ENCODE measurements around the gene MOB2. TPM values are rescaled to one million over a fixed set of nuclear protein-coding genes. Genes with fewer than 3 reads are reported as not detected.
A peak's percentile ranks its signal among the peaks of the same experiment; 100 is the strongest.

Gene MOB2
- total RNA-seq, 1 donor from 2014 or later, result 38.2 TPM

- no peak overlapping the region for H3K4me3 ChIP-seq (ENCODE audit: low read depth, low read length)
- peaks cover 6% of the 10 kb centered on the region for H3K36me3 ChIP-seq (ENCODE audit: control insufficient read depth, insufficient read depth, low read length)
- FAIRE-seq (no peak), DNase-seq (ENCODE audit: low read depth) (no peak)
- no peaks in the 10 kb centered on the region for H3K27me3 ChIP-seq (ENCODE audit: control insufficient read depth, insufficient read depth, low read length)
- TF ChIP-seq CTCF (IDR thresholded peaks at IDR 0.05; ENCODE audit: insufficient read depth, low read length, severe bottlenecking), result no peak
Observed at GRCh38 chr11:1468473-1469066, 18.0 kb downstream of the MOB2 start.

- DNase-seq (ENCODE audit: low read depth) (no peak), FAIRE-seq (no peak)
- H3K36me3 ChIP-seq (ENCODE audit: control insufficient read depth, insufficient read depth, low read length), result peaks cover 6% of the 10 kb centered on the region
- H3K27me3 ChIP-seq (ENCODE audit: control insufficient read depth, insufficient read depth, low read length), result no peaks in the 10 kb centered on the region
- TF ChIP-seq CTCF (IDR thresholded peaks at IDR 0.05; ENCODE audit: insufficient read depth, low read length, severe bottlenecking), result no peak
- H3K4me3 ChIP-seq (ENCODE audit: low read depth, low read length), result no peak overlapping the region
Observed at GRCh38 chr11:1468002-1468401, 18.6 kb downstream of the MOB2 start.

- FAIRE-seq (no peak), DNase-seq (ENCODE audit: low read depth) (no peak)
- Histone ChIP-seq H3K27me3 (ENCODE audit: control insufficient read depth, insufficient read depth, low read length) (no peaks in the 10 kb centered on the region), H3K4me3 (ENCODE audit: low read depth, low read length) (no peak overlapping the region), H3K36me3 (ENCODE audit: control insufficient read depth, insufficient read depth, low read length) (peaks cover 6% of the 10 kb centered on the region)
- TF ChIP-seq CTCF (IDR thresholded peaks at IDR 0.05; ENCODE audit: insufficient read depth, low read length, severe bottlenecking), result no peak
Observed at GRCh38 chr11:1467270-1467669, 19.3 kb downstream of the MOB2 start.

- TF ChIP-seq CTCF (IDR thresholded peaks at IDR 0.05; ENCODE audit: insufficient read depth, low read length, severe bottlenecking), result no peak
- Histone ChIP-seq H3K27me3 (ENCODE audit: control insufficient read depth, insufficient read depth, low read length) (no peaks in the 10 kb centered on the region), H3K36me3 (ENCODE audit: control insufficient read depth, insufficient read depth, low read length) (peaks cover 6% of the 10 kb centered on the region), H3K4me3 (ENCODE audit: low read depth, low read length) (no peak overlapping the region)
- peak; percentile 43 for FAIRE-seq
- no peak for DNase-seq (ENCODE audit: low read depth)
Observed at GRCh38 chr11:1466784-1467183, 19.8 kb downstream of the MOB2 start.

GRCh38 chr11:1463056-1463455, 23.5 kb downstream of the MOB2 start:
- FAIRE-seq (no peak), DNase-seq (ENCODE audit: low read depth) (no peak)
- Histone ChIP-seq H3K36me3 (ENCODE audit: control insufficient read depth, insufficient read depth, low read length) (no peaks in the 10 kb centered on the region), H3K4me3 (ENCODE audit: low read depth, low read length) (no peak overlapping the region), H3K27me3 (ENCODE audit: control insufficient read depth, insufficient read depth, low read length) (peaks cover 2% of the 10 kb centered on the region)
- no peak for TF ChIP-seq CTCF (IDR thresholded peaks at IDR 0.05; ENCODE audit: insufficient read depth, low read length, severe bottlenecking)

GRCh38 chr11:1462698-1462975, 23.9 kb downstream of the MOB2 start:
- no peak for TF ChIP-seq CTCF (IDR thresholded peaks at IDR 0.05; ENCODE audit: insufficient read depth, low read length, severe bottlenecking)
- FAIRE-seq, result no peak

More at GRCh38 chr11:1462698-1462975, 23.9 kb downstream of the MOB2 start:
- H3K27me3 ChIP-seq (ENCODE audit: control insufficient read depth, insufficient read depth, low read length), result peaks cover 2% of the 10 kb centered on the region
- no peaks in the 10 kb centered on the region for H3K36me3 ChIP-seq (ENCODE audit: control insufficient read depth, insufficient read depth, low read length)
- no peak for DNase-seq (ENCODE audit: low read depth)
- no peak overlapping the region for H3K4me3 ChIP-seq (ENCODE audit: low read depth, low read length)
